Neural progenitor cell (in vitro differentiated cells): ENCODE data around the gene KAZN.

Experiments used
- EZH2 ChIP-seq: fragments of 200-600 bp; sonication (generic); IDR thresholded peaks from 2 replicates; pipeline ENCODE4 v1.6.1; 2017; ENCODE audit warnings: antibody characterized with exemption, mild to moderate bottlenecking, moderate library complexity
- EZH2phosphoT487 ChIP-seq: fragments of 200-600 bp; sonication (generic); IDR thresholded peaks from 2 replicates; pipeline ENCODE4 v1.6.1; 2017; ENCODE audit warnings: antibody characterized with exemption
- TF ChIP-seq, protein P1 (sequence below): fragments of 200-600 bp; sonication (generic); IDR thresholded peaks from 2 replicates; pipeline ENCODE4 v1.5.1; 2017; ENCODE audit warnings: antibody characterized with exemption, mild to moderate bottlenecking

DNA sequence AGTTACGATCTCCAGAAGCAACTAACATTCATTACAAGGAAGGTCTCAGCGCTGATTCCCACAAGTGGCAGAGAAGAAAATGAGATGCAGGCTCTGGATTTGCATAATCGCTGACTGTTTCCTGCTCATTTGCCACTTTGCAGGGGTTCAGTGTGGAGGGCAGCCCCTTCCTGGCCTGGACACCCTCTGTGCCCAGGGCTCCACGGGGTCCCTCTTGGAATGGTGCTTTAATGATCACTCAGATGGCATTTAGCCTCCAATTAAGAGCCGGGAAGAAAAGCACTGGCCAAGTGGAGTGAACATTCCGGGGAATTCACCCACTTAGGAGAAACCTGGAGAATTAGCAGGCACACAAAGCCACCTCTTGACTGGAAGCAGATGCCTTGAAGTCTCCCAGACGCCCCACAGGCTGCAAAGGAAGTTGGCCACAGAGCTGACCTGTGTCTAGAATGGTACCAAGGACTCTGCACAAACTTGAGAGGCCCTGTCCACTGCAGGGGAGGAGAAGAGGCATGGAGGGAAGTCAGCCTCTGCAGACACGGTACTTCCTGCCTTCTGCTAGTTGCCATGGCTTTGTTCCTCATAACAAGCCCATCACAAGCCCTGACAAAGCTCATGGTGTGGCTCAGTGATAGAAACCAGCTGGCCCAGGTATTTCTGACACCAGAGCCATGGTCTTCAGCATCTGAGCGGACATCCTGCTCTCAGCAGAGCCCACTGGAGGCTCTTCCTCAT is 157.2 kb downstream of the KAZN start:
- TF ChIP-seq, protein P1, sequence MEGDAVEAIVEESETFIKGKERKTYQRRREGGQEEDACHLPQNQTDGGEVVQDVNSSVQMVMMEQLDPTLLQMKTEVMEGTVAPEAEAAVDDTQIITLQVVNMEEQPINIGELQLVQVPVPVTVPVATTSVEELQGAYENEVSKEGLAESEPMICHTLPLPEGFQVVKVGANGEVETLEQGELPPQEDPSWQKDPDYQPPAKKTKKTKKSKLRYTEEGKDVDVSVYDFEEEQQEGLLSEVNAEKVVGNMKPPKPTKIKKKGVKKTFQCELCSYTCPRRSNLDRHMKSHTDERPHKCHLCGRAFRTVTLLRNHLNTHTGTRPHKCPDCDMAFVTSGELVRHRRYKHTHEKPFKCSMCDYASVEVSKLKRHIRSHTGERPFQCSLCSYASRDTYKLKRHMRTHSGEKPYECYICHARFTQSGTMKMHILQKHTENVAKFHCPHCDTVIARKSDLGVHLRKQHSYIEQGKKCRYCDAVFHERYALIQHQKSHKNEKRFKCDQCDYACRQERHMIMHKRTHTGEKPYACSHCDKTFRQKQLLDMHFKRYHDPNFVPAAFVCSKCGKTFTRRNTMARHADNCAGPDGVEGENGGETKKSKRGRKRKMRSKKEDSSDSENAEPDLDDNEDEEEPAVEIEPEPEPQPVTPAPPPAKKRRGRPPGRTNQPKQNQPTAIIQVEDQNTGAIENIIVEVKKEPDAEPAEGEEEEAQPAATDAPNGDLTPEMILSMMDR: no peak
- no peak for TF ChIP-seq EZH2phosphoT487
- TF ChIP-seq EZH2: no peak
